Ishikawa (cell line): ENCODE results near the gene CES2.

Experiments
- CEBPB ChIP-seq: IDR thresholded peaks from 2 replicates; pipeline ENCODE4 v1.6.1; 2012
- EGR1 ChIP-seq: IDR thresholded peaks from 2 replicates; pipeline ENCODE4 v1.6.1; 2012
- EP300 ChIP-seq: IDR thresholded peaks from 2 replicates; pipeline ENCODE4 v1.6.1; 2012; ENCODE audit warnings: borderline replicate concordance
- FOXM1 ChIP-seq: IDR thresholded peaks from 2 replicates; pipeline ENCODE4 v1.6.1; 2012; ENCODE audit warnings: low read depth, borderline replicate concordance
- MAX ChIP-seq: IDR thresholded peaks from 2 replicates; pipeline ENCODE4 v1.6.1; 2012
- RAD21 ChIP-seq: IDR thresholded peaks from 2 replicates; pipeline ENCODE4 v1.6.1; 2012; ENCODE audit warnings: low read depth
- REST ChIP-seq: IDR thresholded peaks from 2 replicates; pipeline ENCODE4 v1.6.1; 2012; ENCODE audit warnings: low read depth, mild to moderate bottlenecking
- TAF1 ChIP-seq: IDR thresholded peaks from 2 replicates; pipeline ENCODE4 v1.6.1; 2012; ENCODE audit warnings: low read depth, mild to moderate bottlenecking
- TCF12 ChIP-seq: IDR thresholded peaks from 2 replicates; pipeline ENCODE4 v1.6.1; 2012; ENCODE audit warnings: low read depth

- TF ChIP-seq FOXM1 (no peak), EGR1 (no peak), EP300 (no peak), REST (no peak), MAX (no peak), TCF12 (no peak), CEBPB (no peak), TAF1 (no peak), RAD21 (no peak)
Measured at GRCh38 chr16:66933776-66934137, 1.6 kb upstream of the CES2 start.
